GM21737 (cell line): Measurements from ENCODE around the gene ORC2.

Experiments
- ATAC-seq: cut with Tn5 transposase; IDR thresholded peaks from one replicate; pipeline ENCODE4 v1.9.1; 2021; ENCODE audit warnings: mild to moderate bottlenecking, moderate library complexity; ENCODE audit not compliant: unreplicated experiment

The ORC2 gene

GRCh38 chr2:200862532-200863000, 100.9 kb downstream of the ORC2 start:
- ATAC-seq: no peak

GRCh38 chr2:200861617-200862155, 101.8 kb downstream of the ORC2 start:
- no peak for ATAC-seq

GRCh38 chr2:200860092-200860795, 103.2 kb downstream of the ORC2 start:
- ATAC-seq: no peak
